ENCODE data around the gene EIF4A2. TPM values are rescaled to one million over a fixed set of nuclear protein-coding genes. Genes with fewer than 3 reads are reported as not detected.
A peak's percentile ranks its signal among the peaks of the same experiment; 100 is the strongest.

The EIF4A2 gene
- total and polyA plus RNA-seq, 2 of the 13 experiments (the other 11 are each of a cell fraction or from before 2014, with no cell fraction given), result 480 to 596 TPM

DNA sequence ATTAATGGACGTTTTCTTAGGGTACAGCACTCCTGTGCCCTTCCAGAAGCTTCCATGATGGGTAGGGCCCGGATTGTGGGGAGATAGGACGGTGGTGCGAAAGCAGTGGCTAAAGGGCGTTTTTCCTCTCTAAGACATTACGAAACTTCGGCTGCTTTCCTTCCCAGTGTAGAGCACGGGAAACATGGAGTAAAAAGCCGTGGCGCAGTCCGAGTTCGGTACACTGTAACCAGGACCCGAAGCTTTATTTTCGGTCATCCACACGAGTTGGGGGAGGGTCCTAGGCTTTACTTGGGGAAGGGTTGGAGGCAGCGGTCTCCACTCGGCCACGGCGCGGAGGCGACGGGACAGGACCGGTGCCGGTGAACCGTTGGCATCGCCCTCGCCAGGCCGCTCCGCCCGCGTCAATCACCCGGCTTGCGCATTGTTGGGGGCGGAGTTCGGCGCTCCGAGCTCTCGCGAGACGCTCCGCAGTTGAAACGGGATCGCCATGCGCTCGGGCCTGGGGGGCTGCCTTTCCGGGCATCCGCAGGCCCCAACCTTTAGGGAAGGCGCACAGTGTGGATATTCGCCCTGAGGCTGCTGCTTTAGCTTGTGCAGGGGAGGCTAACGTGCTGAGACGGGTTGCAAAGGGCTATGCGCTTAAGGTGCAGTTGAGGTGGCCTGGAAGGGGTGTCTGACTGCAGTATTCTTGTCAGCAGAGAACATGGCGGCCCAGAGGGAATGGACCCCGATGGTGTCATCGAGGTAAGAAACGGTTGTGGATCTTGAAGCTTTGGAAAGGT is 546 bp downstream of the EIF4A2 start (continued):
- TF ChIP-seq MEF2D (CRISPR knock-in tag; IDR thresholded peaks at IDR 0.05), result no peak; the same call in 1 of the 2 replicates
- TF ChIP-seq MAFF (IDR thresholded peaks at IDR 0.05; ENCODE audit: low read depth, low read length), result no peak
- TF ChIP-seq SNAI1 (CRISPR knock-in tag; IDR thresholded peaks at IDR 0.05; ENCODE audit: borderline replicate concordance), result peak; percentile 84; the same call in 1 of the 2 replicates
- peak; percentile 13; the same call in 1 of the 2 replicates for TF ChIP-seq ZFP1 (CRISPR knock-in tag; IDR thresholded peaks at IDR 0.05)
- TF ChIP-seq NFATC3 (CRISPR knock-in tag; IDR thresholded peaks at IDR 0.05), result no peak
- TF ChIP-seq AKAP8 (CRISPR knock-in tag; IDR thresholded peaks at IDR 0.05), result peak; percentile 88; the same call in 1 of the 2 replicates
- TF ChIP-seq, protein P1, sequence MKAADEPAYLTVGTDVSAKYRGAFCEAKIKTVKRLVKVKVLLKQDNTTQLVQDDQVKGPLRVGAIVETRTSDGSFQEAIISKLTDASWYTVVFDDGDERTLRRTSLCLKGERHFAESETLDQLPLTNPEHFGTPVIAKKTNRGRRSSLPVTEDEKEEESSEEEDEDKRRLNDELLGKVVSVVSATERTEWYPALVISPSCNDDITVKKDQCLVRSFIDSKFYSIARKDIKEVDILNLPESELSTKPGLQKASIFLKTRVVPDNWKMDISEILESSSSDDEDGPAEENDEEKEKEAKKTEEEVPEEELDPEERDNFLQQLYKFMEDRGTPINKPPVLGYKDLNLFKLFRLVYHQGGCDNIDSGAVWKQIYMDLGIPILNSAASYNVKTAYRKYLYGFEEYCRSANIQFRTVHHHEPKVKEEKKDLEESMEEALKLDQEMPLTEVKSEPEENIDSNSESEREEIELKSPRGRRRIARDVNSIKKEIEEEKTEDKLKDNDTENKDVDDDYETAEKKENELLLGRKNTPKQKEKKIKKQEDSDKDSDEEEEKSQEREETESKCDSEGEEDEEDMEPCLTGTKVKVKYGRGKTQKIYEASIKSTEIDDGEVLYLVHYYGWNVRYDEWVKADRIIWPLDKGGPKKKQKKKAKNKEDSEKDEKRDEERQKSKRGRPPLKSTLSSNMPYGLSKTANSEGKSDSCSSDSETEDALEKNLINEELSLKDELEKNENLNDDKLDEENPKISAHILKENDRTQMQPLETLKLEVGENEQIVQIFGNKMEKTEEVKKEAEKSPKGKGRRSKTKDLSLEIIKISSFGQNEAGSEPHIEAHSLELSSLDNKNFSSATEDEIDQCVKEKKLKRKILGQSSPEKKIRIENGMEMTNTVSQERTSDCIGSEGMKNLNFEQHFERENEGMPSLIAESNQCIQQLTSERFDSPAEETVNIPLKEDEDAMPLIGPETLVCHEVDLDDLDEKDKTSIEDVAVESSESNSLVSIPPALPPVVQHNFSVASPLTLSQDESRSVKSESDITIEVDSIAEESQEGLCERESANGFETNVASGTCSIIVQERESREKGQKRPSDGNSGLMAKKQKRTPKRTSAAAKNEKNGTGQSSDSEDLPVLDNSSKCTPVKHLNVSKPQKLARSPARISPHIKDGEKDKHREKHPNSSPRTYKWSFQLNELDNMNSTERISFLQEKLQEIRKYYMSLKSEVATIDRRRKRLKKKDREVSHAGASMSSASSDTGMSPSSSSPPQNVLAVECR (CRISPR knock-in tag; IDR thresholded peaks at IDR 0.05; ENCODE audit: borderline replicate concordance), result peak; percentile 71; the same call in 1 of the 2 replicates
- 0 out of 2 replicates have a peak, but pooled peaks have one; percentile 9 for TF ChIP-seq ZNF619 (CRISPR knock-in tag; IDR thresholded peaks at IDR 0.05)
- peak; percentile 47; the same call in 1 of the 2 replicates for TF ChIP-seq ZHX1 (CRISPR knock-in tag; IDR thresholded peaks at IDR 0.05; ENCODE audit: low read depth)
- peak; percentile 73 for TF ChIP-seq HNRNPLL (IDR thresholded peaks at IDR 0.05; ENCODE audit: low read depth, low read length, poor library complexity, severe bottlenecking)
- TF ChIP-seq DBP (CRISPR knock-in tag; IDR thresholded peaks at IDR 0.05; ENCODE audit: not compliant biosample characterization), result no peak
- TF ChIP-seq, protein P2, sequence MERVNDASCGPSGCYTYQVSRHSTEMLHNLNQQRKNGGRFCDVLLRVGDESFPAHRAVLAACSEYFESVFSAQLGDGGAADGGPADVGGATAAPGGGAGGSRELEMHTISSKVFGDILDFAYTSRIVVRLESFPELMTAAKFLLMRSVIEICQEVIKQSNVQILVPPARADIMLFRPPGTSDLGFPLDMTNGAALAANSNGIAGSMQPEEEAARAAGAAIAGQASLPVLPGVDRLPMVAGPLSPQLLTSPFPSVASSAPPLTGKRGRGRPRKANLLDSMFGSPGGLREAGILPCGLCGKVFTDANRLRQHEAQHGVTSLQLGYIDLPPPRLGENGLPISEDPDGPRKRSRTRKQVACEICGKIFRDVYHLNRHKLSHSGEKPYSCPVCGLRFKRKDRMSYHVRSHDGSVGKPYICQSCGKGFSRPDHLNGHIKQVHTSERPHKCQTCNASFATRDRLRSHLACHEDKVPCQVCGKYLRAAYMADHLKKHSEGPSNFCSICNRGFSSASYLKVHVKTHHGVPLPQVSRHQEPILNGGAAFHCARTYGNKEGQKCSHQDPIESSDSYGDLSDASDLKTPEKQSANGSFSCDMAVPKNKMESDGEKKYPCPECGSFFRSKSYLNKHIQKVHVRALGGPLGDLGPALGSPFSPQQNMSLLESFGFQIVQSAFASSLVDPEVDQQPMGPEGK (CRISPR knock-in tag; IDR thresholded peaks at IDR 0.05), result peak; percentile 97
- TF ChIP-seq ZFP36L1 (CRISPR knock-in tag; IDR thresholded peaks at IDR 0.05), result 0 out of 2 replicates have a peak, but pooled peaks have one; percentile 2
- 0 out of 2 replicates have a peak, but pooled peaks have one; percentile 78 for TF ChIP-seq ZIK1 (CRISPR knock-in tag; IDR thresholded peaks at IDR 0.05; ENCODE audit: borderline replicate concordance, low read depth)
- no peak for TF ChIP-seq DPF2 (CRISPR knock-in tag; IDR thresholded peaks at IDR 0.05; ENCODE audit: borderline replicate concordance, low read depth)
- TF ChIP-seq MXD4 (CRISPR knock-in tag; IDR thresholded peaks at IDR 0.05), result 0 out of 2 replicates have a peak, but pooled peaks have one; percentile 15
- TF ChIP-seq FOSL1 (CRISPR knock-in tag; IDR thresholded peaks at IDR 0.05; ENCODE audit: borderline replicate concordance), result 0 out of 2 replicates have a peak, but pooled peaks have one; percentile 14
- 0 out of 2 replicates have a peak, but pooled peaks have one; percentile 65 for TF ChIP-seq ZNF296 (CRISPR knock-in tag; conservative IDR thresholded peaks at IDR 0.05)
